ENCODE data around the gene CD47. TPM values are rescaled to one million over a fixed set of nuclear protein-coding genes. Genes with fewer than 3 reads are reported as not detected.

Gene CD47
- total RNA-seq, 1 experiment from 2014 or later: 89.7 TPM

GRCh38 chr3:108136561-108137459, 46.0 kb upstream of the CD47 start:
- Histone ChIP-seq H3K9me3 (ENCODE audit: control insufficient read depth, insufficient read depth, low read depth, low read length) (no peaks in the 10 kb centered on the region), H3K36me3 (ENCODE audit: control insufficient read depth, insufficient read depth, low read length) (no peaks in the 10 kb centered on the region), H3K27me3 (ENCODE audit: control insufficient read depth, insufficient read depth, low read length) (no peaks in the 10 kb centered on the region), H3K4me3 (ENCODE audit: low read depth in 2 of 2, low read length in 2 of 2) (no peak overlapping the region), H3K4me1 (ENCODE audit: control insufficient read depth, insufficient read depth, low read length) (peaks cover 25% of the 10 kb centered on the region), H3K27ac (ENCODE audit: low read length) (no peak overlapping the region)
- ChIA-PET POLR2A (interaction anchor here (0.6 kb wide), 1 partner anchor 1643 kb away, joined by 3 read pairs; no protein-coding TSS in a partner anchor), CTCF (no interaction called here)
- ATAC-seq (no peak), DNase-seq (ENCODE audit: low read depth, low spot score) (no peak)
- TF ChIP-seq SIN3A (IDR thresholded peaks at IDR 0.05; ENCODE audit: borderline replicate concordance, insufficient read depth, low read depth, low read length) (no peak), REST (IDR thresholded peaks at IDR 0.05; ENCODE audit: insufficient read depth in 1 of 2, low read depth in 2 of 2, low read length in 1 of 2) (no peak), TCF7L2 (IDR thresholded peaks at IDR 0.05; ENCODE audit: low read depth, low read length) (no peak), POLR2AphosphoS5 (IDR thresholded peaks at IDR 0.05; ENCODE audit: low read depth, low read length) (no peak), CTCF (IDR thresholded peaks at IDR 0.05) (no peak)
- in situ Hi-C loops (cut with HindIII; ENCODE audit: low pct_unique_long_range_greater_than_20kb, low sequenced_read_pairs): no loop called here
- BruUV-seq (replicated peaks): no TSS peak
- intact Hi-C loops (cut with micrococcal nuclease; ENCODE audit: unreplicated experiment): no loop called here

- H3K4me1 ChIP-seq (ENCODE audit: control insufficient read depth, insufficient read depth, low read length): peaks cover 27% of the 10 kb centered on the region
- TF ChIP-seq TCF7L2 (IDR thresholded peaks at IDR 0.05; ENCODE audit: low read depth, low read length) (no peak), SIN3A (IDR thresholded peaks at IDR 0.05; ENCODE audit: borderline replicate concordance, insufficient read depth, low read depth, low read length) (no peak), REST (IDR thresholded peaks at IDR 0.05; ENCODE audit: insufficient read depth in 1 of 2, low read depth in 2 of 2, low read length in 1 of 2) (no peak)
- DNase-seq (ENCODE audit: low read depth, low spot score): no peak
- H3K27ac ChIP-seq (ENCODE audit: low read length): peak overlapping the region; percentile 45; the same call in 1 of the 2 replicates
- ChIA-PET CTCF (interaction anchor here (1.2 kb wide), 1 partner anchor 12 kb away, joined by 5 read pairs; no protein-coding TSS in a partner anchor), POLR2A (no interaction called here)
- H3K9me3 ChIP-seq (ENCODE audit: control insufficient read depth, insufficient read depth, low read depth, low read length): no peaks in the 10 kb centered on the region
- BruUV-seq (replicated peaks): no TSS peak
- no peak for ATAC-seq
- peak overlapping the region in 1 of 2 experiments; percentile 36; a peak in 1 of 4 replicates for H3K4me3 ChIP-seq (ENCODE audit: low read depth in 2 of 2, low read length in 2 of 2)
- intact Hi-C loops (cut with micrococcal nuclease; ENCODE audit: unreplicated experiment) (no loop called here), in situ Hi-C loops (cut with HindIII; ENCODE audit: low pct_unique_long_range_greater_than_20kb, low sequenced_read_pairs) (no loop called here)
- H3K27me3 ChIP-seq (ENCODE audit: control insufficient read depth, insufficient read depth, low read length): no peaks in the 10 kb centered on the region
- no peaks in the 10 kb centered on the region for H3K36me3 ChIP-seq (ENCODE audit: control insufficient read depth, insufficient read depth, low read length)
These were observed 43.7 kb upstream of the CD47 start for GRCh38 chr3:108134555-108134880.

Measured in Panc1 (cell line).